Measurements from ENCODE around the gene MAP2. TPM values are rescaled to one million over a fixed set of nuclear protein-coding genes. Genes with fewer than 3 reads are reported as not detected.

MAP2 gene
- total and polyA plus RNA-seq, 2 of the 8 experiments (the other 6 are each of a cell fraction or from before 2014, with no cell fraction given), result 5.9 to 9.4 TPM

- Histone ChIP-seq H4K20me1 (replicated peaks in 1 of 2; ENCODE audit: control insufficient read depth in 1 of 2, insufficient read depth in 2 of 2, low read length in 2 of 2) (no peaks in the 10 kb centered on the region), H3K4me2 (ENCODE audit: insufficient read depth in 1 of 2, low read depth in 2 of 2, low read length in 2 of 2) (peak overlapping the region; percentile 49 to 52), H3K4me1 (replicated peaks in 1 of 4; ENCODE audit: control insufficient read depth in 3 of 4, insufficient read depth in 4 of 4, low read length in 3 of 4) (peaks cover 0 to 24% (median 21%) of the 10 kb centered on the region in 4 experiments; a peak in 4 of 7 replicates), H4K8ac (ENCODE audit: extremely low read depth, insufficient read depth, low read length) (no peak overlapping the region), H2BK15ac (ENCODE audit: low read length) (no peak overlapping the region), H2BK20ac (ENCODE audit: low read length) (no peak overlapping the region), H3K36me3 (ENCODE audit: control insufficient read depth in 2 of 4, insufficient read depth in 4 of 4, low read length in 3 of 4) (no peaks in the 10 kb centered on the region), H4K5ac (ENCODE audit: insufficient read length, low read depth, low read length) (peak overlapping the region; percentile 58), H2BK120ac (replicated peaks; ENCODE audit: low read depth, low read length) (peak overlapping the region; percentile 41), H3K9ac (replicated peaks in 1 of 4; ENCODE audit: extremely low read depth in 1 of 4, low read depth in 3 of 4, low read length in 3 of 4) (no peak overlapping the region), H3K27me3 (replicated peaks in 1 of 4; ENCODE audit: control insufficient read depth in 3 of 4, extremely low read depth in 1 of 4, insufficient read depth in 3 of 4, low read length in 3 of 4) (no peaks in the 10 kb centered on the region), H2BK5ac (ENCODE audit: low read depth, low read length) (no peak overlapping the region), H3K23ac (ENCODE audit: insufficient read length) (no peak overlapping the region), H3K4me3 (ENCODE audit: extremely low read depth in 1 of 4, insufficient read depth in 2 of 4, low read depth in 3 of 4, low read length in 4 of 4) (peak overlapping the region in 1 of 4 experiments; percentile 37; a peak in 4 of 8 replicates), H3K27ac (ENCODE audit: low read depth, low read length) (peak overlapping the region; percentile 41; the same call in 1 of the 2 replicates), H3K4ac (replicated peaks; ENCODE audit: insufficient read length, low read depth, low read length) (no peak overlapping the region), H2BK12ac (ENCODE audit: low read depth, low read length) (peak overlapping the region; percentile 30), H3K79me1 (ENCODE audit: low read depth, low read length) (no peaks in the 10 kb centered on the region), H3K56ac (replicated peaks; ENCODE audit: insufficient read length, low read depth, low read length) (no peak overlapping the region), H2AFZ (ENCODE audit: low read length) (0 out of 2 replicates have a peak overlapping the region, but pooled peaks have one; percentile 1), H3K18ac (ENCODE audit: extremely low read depth, low read length) (peak overlapping the region; percentile 19; the same call in 1 of the 2 replicates), H3K14ac (ENCODE audit: insufficient read length) (no peak overlapping the region), H3K9me3 (ENCODE audit: insufficient read depth in 2 of 2, low read depth in 1 of 2, low read length in 1 of 2) (no peaks in the 10 kb centered on the region), H2AK5ac (ENCODE audit: low read depth, low read length) (no peak overlapping the region), H3K79me2 (ENCODE audit: control insufficient read depth in 1 of 2, insufficient read depth in 2 of 2, low read length in 2 of 2) (no peaks in the 10 kb centered on the region), H4K91ac (replicated peaks; ENCODE audit: insufficient read length, low read length) (no peak overlapping the region), H3K23me2 (ENCODE audit: low read depth, low read length) (no peaks in the 10 kb centered on the region; the same call in 1 of the 2 replicates)
- TF ChIP-seq RFX5 (IDR thresholded peaks at IDR 0.05; ENCODE audit: borderline replicate concordance, low read depth, low read length), result 0 out of 2 replicates have a peak, but pooled peaks have one; percentile 2
- no peak for TF ChIP-seq E2F6 (IDR thresholded peaks at IDR 0.05)
- no peak for TF ChIP-seq CEBPB (IDR thresholded peaks at IDR 0.05; ENCODE audit: low read depth, low read length)
- no peak for TF ChIP-seq KDM5A (IDR thresholded peaks at IDR 0.05; ENCODE audit: low read length)
- ChIA-PET POLR2A (ENCODE audit: partially characterized antibody) (no interaction called here), CTCF (ENCODE audit: partially characterized antibody) (interaction anchor here (1.0 to 1.6 kb wide), 2 partner anchors 11 to 279 kb away, joined by 3 to 5 read pairs; no protein-coding TSS in a partner anchor)
- FAIRE-seq, result peak; percentile 80
- no peak for DNase-seq (ENCODE audit: low read depth in 1 of 2, low spot score in 2 of 2)
- WGBS, 2 experiments (ENCODE audit: extremely low coverage in 1 of 2, insufficient coverage in 1 of 2, insufficient read length in 1 of 2, insufficient replicate concordance in 2 of 2, low coverage in 1 of 2, low lambda C conversion rate in 2 of 2, missing lambda C conversion rate in 1 of 2), result 12% methylated on average over 5 of the region's 5 CpGs; no CpG with 5 or more reads in 1 of the 2 experiments
Measured at GRCh38 chr2:209613649-209614305, 189.9 kb downstream of the MAP2 start.

All from H1 (cell line).